HepG2 (cell line): ENCODE data around the gene NPC1. TPM values are rescaled to one million over a fixed set of nuclear protein-coding genes. Genes with fewer than 3 reads are reported as not detected.

Experiments
- ATAC-seq: fragments of 200-7000 bp; cut with Tn5 transposase; 3 replicates; pipeline ENCODE4 v1.9.1; 2020; ENCODE audit warnings: mild to moderate bottlenecking, moderate library complexity
- BruUV-seq: library from RNA; stranded (reverse); fragments of 400-500 nt; replicated peaks from 2 replicates; lab custom pipeline; 2021; lab: Mats Ljungman, UMichigan
- CTCF ChIA-PET: fragments of 300-600 bp; formaldehyde crosslinking; extraction: SDS; loops from one replicate; lab custom pipeline; 2021; ENCODE audit warnings: low total read pairs, inconsistent platforms, low intra/inter-chr PET ratio; lab: Yijun Ruan, JAX
- POLR2A ChIA-PET: fragments of 350-600 bp; sonication (Branson Sonifier 250); formaldehyde crosslinking; loops from one replicate; lab custom pipeline; 2020; ENCODE audit warnings: antibody characterized with exemption, inconsistent platforms; lab: Yijun Ruan, JAX
- DNase-seq: peaks from one replicate; pipeline ENCODE4 v3.0.0-alpha.2; 2015; ENCODE audit warnings: low spot score
- FAIRE-seq: peaks from 3 replicates; lab custom pipeline; 2011; peaks lifted over from hg19 to GRCh38; lab: Jason Lieb, UNC
- H2AFZ ChIP-seq: one replicate; pipeline ENCODE4 v1.6.1; 2011; ENCODE audit warnings: low read length, inconsistent platforms
- H3K27ac ChIP-seq: fragments of 300-600 bp; 3 replicates; pipeline ENCODE4 v1.8.0; 2011; ENCODE audit warnings: mixed run types, mild to moderate bottlenecking, mixed read lengths, low read length, inconsistent platforms; ENCODE audit not compliant: insufficient read depth; ENCODE audit errors: extremely low read length
- H3K27me3 ChIP-seq, 2 experiments: fragments of 200-600 bp in 1 of 2; 2 replicates in 1 of 2; 3 replicates in 1 of 2; pipeline versions ENCODE4 v1.6.0 to v1.8.0; 2011; ENCODE audit warnings: low read length in 2 of 2, mild to moderate bottlenecking in 2 of 2, moderate library complexity in 2 of 2, inconsistent platforms in 1 of 2; ENCODE audit not compliant: insufficient read depth in 2 of 2, control insufficient read depth in 1 of 2
- H3K36me3 ChIP-seq, 2 experiments: fragments of 200-600 bp in 1 of 2; replicated peaks in 1 of 2; 2 replicates in 1 of 2; 3 replicates in 1 of 2; pipeline versions ENCODE4 v1.5.1 to v1.8.0; 2011; ENCODE audit warnings: low read length in 2 of 2, inconsistent platforms in 1 of 2; ENCODE audit not compliant: insufficient read depth in 2 of 2, control insufficient read depth in 1 of 2
- H3K4me1 ChIP-seq: 2 replicates; pipeline ENCODE4 v1.5.1; 2012; ENCODE audit warnings: low read length, inconsistent platforms; ENCODE audit not compliant: insufficient read depth
- H3K4me2 ChIP-seq: 2 replicates; pipeline ENCODE4 v1.6.0; 2011; ENCODE audit warnings: low read depth, low read length, inconsistent platforms
- H3K4me3 ChIP-seq, 3 experiments: fragments of 200-600 bp in 1 of 3; sonication (generic), shearing (Covaris generic) in 1 of 3; replicated peaks in 1 of 3; 2 replicates each; pipeline ENCODE4 v1.5.1; 2011 to 2016; ENCODE audit warnings: low read length in 3 of 3, inconsistent platforms in 2 of 3, low read depth in 2 of 3, mild to moderate bottlenecking in 2 of 3, control low read depth in 1 of 3, mixed read lengths in 1 of 3; ENCODE audit not compliant: insufficient read depth in 1 of 3
- H3K79me2 ChIP-seq: one replicate; pipeline ENCODE4 v1.6.1; 2011; ENCODE audit warnings: low read length, inconsistent platforms; ENCODE audit not compliant: insufficient read depth
- H3K9ac ChIP-seq: 2 replicates; pipeline ENCODE4 v1.6.0; 2011; ENCODE audit warnings: mild to moderate bottlenecking, low read depth, low read length, inconsistent platforms; ENCODE audit not compliant: insufficient read depth
- H3K9me3 ChIP-seq: 2 replicates; pipeline ENCODE4 v1.5.1; 2012; ENCODE audit warnings: mild to moderate bottlenecking, low read length
- H4K20me1 ChIP-seq: 2 replicates; pipeline ENCODE4 v1.6.0; 2011; ENCODE audit warnings: inconsistent platforms, mild to moderate bottlenecking, low read length, moderate library complexity; ENCODE audit not compliant: insufficient read depth
- CHD4 ChIP-seq: fragments of 200-600 bp; sonication (generic); IDR thresholded peaks from 2 replicates; pipeline ENCODE4 v1.7.0; 2017; ENCODE audit warnings: mild to moderate bottlenecking, low read length, borderline replicate concordance
- ESRRA ChIP-seq: sonication (generic); formaldehyde crosslinking; IDR thresholded peaks from 2 replicates; pipeline ENCODE4 v1.5.1; 2020; ENCODE audit warnings: mild to moderate bottlenecking, low read depth, missing genetic modification reagents
- GZF1 ChIP-seq: sonication (generic); formaldehyde crosslinking; IDR thresholded peaks from 2 replicates; pipeline ENCODE4 v1.5.1; 2020; ENCODE audit warnings: mild to moderate bottlenecking, missing genetic modification reagents
- MTA3 ChIP-seq: sonication (generic); formaldehyde crosslinking; IDR thresholded peaks from 2 replicates; pipeline ENCODE4 v1.4.0; 2020; ENCODE audit warnings: missing genetic modification reagents
- YY1 ChIP-seq: IDR thresholded peaks from 2 replicates; pipeline ENCODE4 v1.6.1; 2011; ENCODE audit warnings: low read length, low read depth, moderate library complexity, mild to moderate bottlenecking; ENCODE audit not compliant: insufficient read depth, insufficient replicate concordance
- ZFP1 ChIP-seq: IDR thresholded peaks from 2 replicates; pipeline ENCODE4 v1.6.1; 2016
- ZFP36L2 ChIP-seq: sonication (generic); formaldehyde crosslinking; IDR thresholded peaks from 2 replicates; pipeline ENCODE4 v1.4.0; 2020; ENCODE audit warnings: missing genetic modification reagents
- ZNF3 ChIP-seq: IDR thresholded peaks from 2 replicates; pipeline ENCODE4 v1.7.0; 2017; ENCODE audit warnings: inconsistent platforms
- ZNF317 ChIP-seq: sonication (generic); formaldehyde crosslinking; IDR thresholded peaks from 2 replicates; pipeline ENCODE4 v1.5.0; 2020; ENCODE audit warnings: mild to moderate bottlenecking, missing genetic modification reagents
- WGBS: methylation state at CpG from one replicate; pipeline ENCODE4 v1.1.6; 2017; ENCODE audit warnings: low lambda C conversion rate; 5-methylcytosine and 5-hydroxymethylcytosine counted together
- in situ Hi-C: cut with HindIII; loops from 2 replicates; pipeline ENCODE4 v1.10.0; 2017; ENCODE audit warnings: low pct_unique_long_range_greater_than_20kb; ENCODE audit not compliant: extremely low pct_ligation_motif_present
- intact Hi-C: fragments of 100-400 bp; cut with micrococcal nuclease; formaldehyde crosslinking; loops from one replicate; pipeline ENCODE4 v1.10.0; 2022; ENCODE audit not compliant: unreplicated experiment
- polyA plus RNA-seq, 8 experiments: library from polyadenylated mRNA; depleted of rRNA in 3 of 8; stranded (reverse) in 7 of 8; unstranded in 1 of 8; fragments of >200 nt; fragmentation: Illumina TruSeq in 4 of 8; extraction: Trizol in 4 of 8; gene quantifications; 2 replicates each; pipeline versions ENCODE4 v1.2.1 to v1.2.3, GENCODE V29; 2011 to 2016; ENCODE audit warnings: low read depth in 4 of 8, missing spikeins in 1 of 8, mixed read lengths in 1 of 8; ENCODE audit not compliant: insufficient read depth in 1 of 8
- total RNA-seq, 5 experiments: library from RNA; depleted of rRNA; stranded (reverse); fragments of >200 nt; fragmentation: Illumina TruSeq; extraction: Trizol; gene quantifications; 2 replicates each; pipeline ENCODE4 v1.2.3, GENCODE V29; 2016; ENCODE audit warnings: low read depth in 1 of 5
- TF ChIP-seq, protein P1 (sequence below): sonication (generic); formaldehyde crosslinking; IDR thresholded peaks from 2 replicates; pipeline ENCODE4 v1.8.1; 2023; ENCODE audit warnings: mild to moderate bottlenecking, missing genetic modification reagents, borderline replicate concordance
- TF ChIP-seq, protein P2 (sequence below): sonication (generic); formaldehyde crosslinking; conservative IDR thresholded peaks from 2 replicates; pipeline ENCODE4 v1.4.0; 2020; ENCODE audit warnings: mild to moderate bottlenecking, missing genetic modification reagents, moderate library complexity
- TF ChIP-seq, protein P3 (sequence below): IDR thresholded peaks from 2 replicates; pipeline ENCODE4 v1.6.1; 2016; ENCODE audit warnings: missing compliant biosample characterization, missing genetic modification reagents, borderline replicate concordance
- TF ChIP-seq, protein P4 (sequence below): sonication (generic); formaldehyde crosslinking; IDR thresholded peaks from 2 replicates; pipeline ENCODE4 v1.4.0; 2020; ENCODE audit warnings: missing genetic modification reagents; ENCODE audit errors: not compliant biosample characterization

Gene NPC1
- total and polyA plus RNA-seq, 2 of the 13 experiments (the other 11 are each of a cell fraction or from before 2014, with no cell fraction given), result 46.5 to 114 TPM

DNA sequence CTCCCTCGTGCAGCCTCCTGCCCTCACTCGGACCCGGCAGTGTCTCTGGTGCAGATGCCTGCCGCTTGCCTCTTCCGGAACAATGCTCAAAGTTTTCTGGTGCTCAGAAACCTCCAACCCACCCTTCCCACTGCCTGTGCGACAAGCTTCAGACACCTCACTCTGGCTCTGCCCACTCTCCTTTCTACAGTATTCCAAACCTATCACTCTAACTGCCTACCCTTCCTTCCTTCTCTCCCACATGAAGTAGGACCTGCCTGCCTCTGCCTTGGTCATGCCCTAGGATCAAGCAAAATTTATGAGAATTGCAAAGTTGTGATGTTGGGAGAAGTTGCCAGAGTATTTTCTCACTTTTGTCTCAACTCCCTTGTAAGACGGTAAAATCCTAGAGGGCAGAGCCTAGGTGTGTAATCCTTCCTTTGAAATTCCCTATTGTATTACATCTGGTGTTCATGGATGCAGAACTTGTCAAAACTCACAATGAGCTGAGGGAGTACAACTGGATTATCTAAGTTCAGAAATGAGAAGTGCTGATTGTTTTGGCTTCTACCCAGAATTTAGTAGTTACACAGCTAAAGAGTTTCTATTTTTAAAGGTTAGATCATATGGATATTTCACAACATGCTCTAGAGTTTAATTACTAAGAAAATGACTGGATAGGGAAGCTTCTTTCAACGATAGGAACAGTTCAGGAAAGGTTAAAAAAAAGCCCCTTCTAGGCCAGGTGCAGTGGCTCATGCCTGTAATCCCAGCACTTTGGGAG, 7.2 kb downstream of the NPC1 start:
- no peak overlapping the region for H3K27ac ChIP-seq
- POLR2A ChIA-PET, result interaction anchor here (1.9 kb wide), 1 partner anchor 9 kb away, joined by 7 read pairs; no protein-coding TSS in a partner anchor
- intact Hi-C loops, result no loop called here

More for the DNA sequence above, 7.2 kb downstream of the NPC1 start:
- H3K4me2 ChIP-seq, result no peak overlapping the region
- H3K36me3 ChIP-seq, result peaks cover 16 to 43% of the 10 kb centered on the region in 2 experiments
- in situ Hi-C loops, result no loop called here
- peaks cover 84% of the 10 kb centered on the region for H3K4me1 ChIP-seq
- no peak for ATAC-seq
- no peaks in the 10 kb centered on the region for H3K27me3 ChIP-seq
- DNase-seq, result no peak
- peaks cover 42% of the 10 kb centered on the region for H4K20me1 ChIP-seq
- BruUV-seq, result no TSS peak
- H3K9me3 ChIP-seq, result no peaks in the 10 kb centered on the region
- CTCF ChIA-PET, result no interaction called here
- TF ChIP-seq, protein P1, sequence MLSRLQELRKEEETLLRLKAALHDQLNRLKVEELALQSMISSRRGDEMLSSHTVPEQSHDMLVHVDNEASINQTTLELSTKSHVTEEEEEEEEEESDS (CRISPR knock-in tag), result no peak
- TF ChIP-seq GZF1 (CRISPR knock-in tag) (no peak), ESRRA (no peak), ZFP1 (CRISPR knock-in tag) (no peak), CHD4 (no peak), ZNF3 (no peak), ZNF317 (CRISPR knock-in tag) (no peak), YY1 (no peak), ZFP36L2 (CRISPR knock-in tag) (no peak), MTA3 (no peak)
- TF ChIP-seq, protein P2, sequence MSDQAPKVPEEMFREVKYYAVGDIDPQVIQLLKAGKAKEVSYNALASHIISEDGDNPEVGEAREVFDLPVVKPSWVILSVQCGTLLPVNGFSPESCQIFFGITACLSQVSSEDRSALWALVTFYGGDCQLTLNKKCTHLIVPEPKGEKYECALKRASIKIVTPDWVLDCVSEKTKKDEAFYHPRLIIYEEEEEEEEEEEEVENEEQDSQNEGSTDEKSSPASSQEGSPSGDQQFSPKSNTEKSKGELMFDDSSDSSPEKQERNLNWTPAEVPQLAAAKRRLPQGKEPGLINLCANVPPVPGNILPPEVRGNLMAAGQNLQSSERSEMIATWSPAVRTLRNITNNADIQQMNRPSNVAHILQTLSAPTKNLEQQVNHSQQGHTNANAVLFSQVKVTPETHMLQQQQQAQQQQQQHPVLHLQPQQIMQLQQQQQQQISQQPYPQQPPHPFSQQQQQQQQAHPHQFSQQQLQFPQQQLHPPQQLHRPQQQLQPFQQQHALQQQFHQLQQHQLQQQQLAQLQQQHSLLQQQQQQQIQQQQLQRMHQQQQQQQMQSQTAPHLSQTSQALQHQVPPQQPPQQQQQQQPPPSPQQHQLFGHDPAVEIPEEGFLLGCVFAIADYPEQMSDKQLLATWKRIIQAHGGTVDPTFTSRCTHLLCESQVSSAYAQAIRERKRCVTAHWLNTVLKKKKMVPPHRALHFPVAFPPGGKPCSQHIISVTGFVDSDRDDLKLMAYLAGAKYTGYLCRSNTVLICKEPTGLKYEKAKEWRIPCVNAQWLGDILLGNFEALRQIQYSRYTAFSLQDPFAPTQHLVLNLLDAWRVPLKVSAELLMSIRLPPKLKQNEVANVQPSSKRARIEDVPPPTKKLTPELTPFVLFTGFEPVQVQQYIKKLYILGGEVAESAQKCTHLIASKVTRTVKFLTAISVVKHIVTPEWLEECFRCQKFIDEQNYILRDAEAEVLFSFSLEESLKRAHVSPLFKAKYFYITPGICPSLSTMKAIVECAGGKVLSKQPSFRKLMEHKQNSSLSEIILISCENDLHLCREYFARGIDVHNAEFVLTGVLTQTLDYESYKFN (CRISPR knock-in tag), result no peak
- TF ChIP-seq, protein P3, sequence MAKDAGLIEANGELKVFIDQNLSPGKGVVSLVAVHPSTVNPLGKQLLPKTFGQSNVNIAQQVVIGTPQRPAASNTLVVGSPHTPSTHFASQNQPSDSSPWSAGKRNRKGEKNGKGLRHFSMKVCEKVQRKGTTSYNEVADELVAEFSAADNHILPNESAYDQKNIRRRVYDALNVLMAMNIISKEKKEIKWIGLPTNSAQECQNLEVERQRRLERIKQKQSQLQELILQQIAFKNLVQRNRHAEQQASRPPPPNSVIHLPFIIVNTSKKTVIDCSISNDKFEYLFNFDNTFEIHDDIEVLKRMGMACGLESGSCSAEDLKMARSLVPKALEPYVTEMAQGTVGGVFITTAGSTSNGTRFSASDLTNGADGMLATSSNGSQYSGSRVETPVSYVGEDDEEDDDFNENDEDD (CRISPR knock-in tag), result no peak
- TF ChIP-seq, protein P4, sequence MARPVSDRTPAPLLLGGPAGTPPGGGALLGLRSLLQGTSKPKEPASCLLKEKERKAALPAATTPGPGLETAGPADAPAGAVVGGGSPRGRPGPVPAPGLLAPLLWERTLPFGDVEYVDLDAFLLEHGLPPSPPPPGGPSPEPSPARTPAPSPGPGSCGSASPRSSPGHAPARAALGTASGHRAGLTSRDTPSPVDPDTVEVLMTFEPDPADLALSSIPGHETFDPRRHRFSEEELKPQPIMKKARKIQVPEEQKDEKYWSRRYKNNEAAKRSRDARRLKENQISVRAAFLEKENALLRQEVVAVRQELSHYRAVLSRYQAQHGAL, result no peak
- no peak for FAIRE-seq
- H3K4me3 ChIP-seq, result no peak overlapping the region
- no peak overlapping the region for H2AFZ ChIP-seq
- H3K9ac ChIP-seq, result no peak overlapping the region
- 88% methylated on average over 8 of the region's 8 CpGs for WGBS
- peaks cover 79% of the 10 kb centered on the region for H3K79me2 ChIP-seq
